OCI-LY1 (cell line): ENCODE results near the gene OR1A2.

ENCODE experiments used
- CTCF ChIP-seq: fragments of 200-600 bp; sonication (generic), shearing (Covaris generic); IDR thresholded peaks from 2 replicates; pipeline ENCODE4 v1.5.1; 2017; ENCODE audit warnings: mild to moderate bottlenecking, antibody characterized with exemption, low read length, moderate library complexity, mixed read lengths
- EZH2 ChIP-seq: fragments of 200-600 bp; sonication (generic), shearing (Covaris generic); IDR thresholded peaks from 2 replicates; pipeline ENCODE4 v1.8.0; 2017; ENCODE audit warnings: borderline replicate concordance, mixed run types, mild to moderate bottlenecking, antibody characterized with exemption, low read length, moderate library complexity, mixed read lengths

GRCh38 chr17:3189961-3190360 lies 7.4 kb upstream of the OR1A2 start:
- TF ChIP-seq CTCF (no peak), EZH2 (no peak)
